HG02973 (cell line): ENCODE results near the gene RGS8.

ENCODE experiments used
- ATAC-seq: cut with Tn5 transposase; IDR thresholded peaks from one replicate; pipeline ENCODE4 v1.9.1; 2021; ENCODE audit warnings: moderate library complexity; ENCODE audit not compliant: unreplicated experiment

Gene RGS8

DNA sequence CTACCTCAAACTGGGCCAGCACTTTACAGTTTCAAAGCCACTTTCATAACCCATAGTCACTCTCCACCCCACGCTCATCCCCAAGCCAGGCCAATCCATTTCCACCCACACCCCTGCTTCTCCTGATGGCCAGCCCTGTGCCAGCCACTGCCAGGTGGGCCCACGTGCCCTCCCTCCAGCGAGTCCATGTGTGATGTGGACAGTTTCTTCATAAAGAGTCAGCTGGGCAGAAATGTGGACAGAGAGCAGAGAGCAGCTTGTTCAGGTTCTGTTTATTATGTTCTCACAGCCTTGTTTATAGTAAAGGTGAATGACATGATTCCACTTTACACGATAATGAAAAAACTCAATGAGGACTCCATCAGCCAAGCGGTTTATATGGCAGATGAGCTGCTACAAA lies 42.8 kb downstream of the RGS8 start:
- no peak for ATAC-seq

DNA sequence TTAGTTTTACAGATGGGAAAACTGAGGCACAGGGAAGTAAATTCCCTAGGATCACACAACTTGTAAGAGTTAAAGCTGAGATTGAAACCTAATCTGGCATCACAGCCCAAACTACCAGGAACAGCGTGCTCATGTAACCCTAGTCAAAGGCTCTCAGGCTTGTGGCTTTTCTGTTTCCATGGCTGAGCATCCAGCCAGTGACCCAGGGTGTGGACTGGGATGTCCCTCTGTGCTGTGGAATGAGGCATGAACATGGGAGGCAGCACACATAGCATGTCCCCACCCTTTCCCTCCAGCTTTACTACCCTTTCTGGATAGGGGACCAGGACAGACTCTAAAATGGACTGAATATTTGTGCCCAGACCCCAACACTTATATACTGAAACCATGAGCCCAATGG lies 45.1 kb downstream of the RGS8 start:
- ATAC-seq = no peak

DNA sequence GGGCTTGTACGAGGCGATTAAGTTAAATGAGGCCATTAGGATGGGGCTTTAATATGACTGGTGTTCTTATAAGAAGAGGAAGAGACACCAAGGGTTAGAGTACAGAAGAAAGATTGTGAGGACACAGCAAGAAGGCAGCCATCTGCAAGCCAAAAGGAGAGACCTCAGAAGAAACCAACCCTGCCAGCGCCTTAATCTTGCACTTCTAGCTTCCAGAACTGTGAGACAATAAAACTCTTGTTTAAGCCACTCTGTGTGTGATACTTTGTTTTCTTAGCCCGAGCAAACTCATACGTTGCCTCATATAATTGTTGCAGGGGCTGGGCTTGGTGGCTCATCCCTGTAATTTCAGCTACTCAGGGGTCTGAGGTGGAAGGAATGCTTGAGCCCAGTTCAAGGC lies 46.6 kb downstream of the RGS8 start:
- ATAC-seq = no peak

DNA sequence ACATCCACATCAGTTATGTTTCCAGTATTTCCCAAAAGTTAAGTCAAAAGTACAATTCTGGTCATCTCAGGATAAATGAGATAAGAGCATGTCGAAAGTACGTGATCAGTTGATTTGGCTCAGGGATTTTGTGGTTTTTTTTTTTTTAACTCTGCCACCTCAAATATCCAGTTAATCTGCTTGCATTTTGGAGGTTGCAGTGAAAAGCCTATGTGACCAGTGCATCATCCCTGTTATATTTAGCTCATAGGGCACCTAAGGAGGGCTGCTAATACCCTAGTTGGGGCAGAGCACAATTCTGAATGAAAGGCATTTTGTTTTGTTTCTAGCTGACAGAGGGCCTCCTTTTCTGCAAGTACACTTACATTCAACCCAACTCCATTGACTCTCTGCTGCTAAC lies 48.5 kb downstream of the RGS8 start:
- no peak for ATAC-seq
